H9 (cell line): ENCODE data around the gene ATP2B2. TPM values are rescaled to one million over a fixed set of nuclear protein-coding genes. Genes with fewer than 3 reads are reported as not detected.

Source experiments
- DNase-seq: peaks from one replicate; pipeline ENCODE4 v3.0.0-alpha.2; 2017
- H2AFZ ChIP-seq: one replicate; pipeline ENCODE4 v1.6.1; 2013; ENCODE audit warnings: mild to moderate bottlenecking, low read length, control low read depth, moderate library complexity
- H2AK5ac ChIP-seq: 2 replicates; pipeline ENCODE4 v1.6.1; 2013; ENCODE audit warnings: low read length, control low read depth, mixed read lengths; ENCODE audit not compliant: insufficient read length
- H2BK120ac ChIP-seq: one replicate; pipeline ENCODE4 v1.6.1; 2013; ENCODE audit warnings: low read depth, mild to moderate bottlenecking, low read length, control low read depth, inconsistent platforms; ENCODE audit not compliant: poor library complexity, severe bottlenecking
- H2BK12ac ChIP-seq: 2 replicates; pipeline ENCODE4 v1.6.1; 2013; ENCODE audit warnings: low read length, control low read depth, mixed read lengths, low read depth; ENCODE audit not compliant: insufficient read length
- H2BK15ac ChIP-seq: 2 replicates; pipeline ENCODE4 v1.6.1; 2013; ENCODE audit warnings: low read depth, low read length, control low read depth
- H2BK20ac ChIP-seq: one replicate; pipeline ENCODE4 v1.6.1; 2013; ENCODE audit warnings: low read depth, mild to moderate bottlenecking, low read length, control low read depth, inconsistent platforms; ENCODE audit not compliant: poor library complexity, severe bottlenecking
- H2BK5ac ChIP-seq: 2 replicates; pipeline ENCODE4 v1.6.1; 2013; ENCODE audit warnings: low read length, control low read depth, mixed read lengths; ENCODE audit not compliant: insufficient read length
- H3K14ac ChIP-seq: 2 replicates; pipeline ENCODE4 v1.6.1; 2013; ENCODE audit warnings: low read length, control low read depth; ENCODE audit not compliant: insufficient read depth
- H3K18ac ChIP-seq: 2 replicates; pipeline ENCODE4 v1.6.1; 2013; ENCODE audit warnings: low read depth, mild to moderate bottlenecking, mixed read lengths, low read length, control low read depth; ENCODE audit not compliant: insufficient read length
- H3K23ac ChIP-seq: 2 replicates; pipeline ENCODE4 v1.6.1; 2013; ENCODE audit warnings: low read length, control low read depth, mixed read lengths, low read depth; ENCODE audit not compliant: insufficient read length
- H3K23me2 ChIP-seq: 2 replicates; pipeline ENCODE4 v1.6.1; 2013; ENCODE audit warnings: low read depth, mild to moderate bottlenecking, mixed read lengths, low read length, control low read depth; ENCODE audit not compliant: insufficient read length, poor library complexity, severe bottlenecking
- H3K27ac ChIP-seq: 2 replicates; pipeline ENCODE4 v1.5.1; 2013; ENCODE audit warnings: low read length, control low read depth, mixed read lengths, low read depth; ENCODE audit not compliant: insufficient read length
- H3K27me3 ChIP-seq: 2 replicates; pipeline ENCODE4 v1.6.1; 2013; ENCODE audit warnings: low read length, control low read depth, inconsistent platforms; ENCODE audit not compliant: insufficient read depth
- H3K4ac ChIP-seq: 2 replicates; pipeline ENCODE4 v1.6.1; 2013; ENCODE audit warnings: low read depth, mild to moderate bottlenecking, control low read depth, inconsistent platforms, low read length, moderate library complexity
- H3K4me1 ChIP-seq: 2 replicates; pipeline ENCODE4 v1.6.1; 2013; ENCODE audit warnings: low read length, control low read depth, inconsistent platforms; ENCODE audit not compliant: insufficient read depth
- H3K4me2 ChIP-seq: 2 replicates; pipeline ENCODE4 v1.6.1; 2013; ENCODE audit warnings: low read length, control low read depth, mixed read lengths; ENCODE audit not compliant: insufficient read length, insufficient read depth
- H3K56ac ChIP-seq: 2 replicates; pipeline ENCODE4 v1.6.1; 2013; ENCODE audit warnings: low read depth, mild to moderate bottlenecking, mixed read lengths, low read length, control low read depth; ENCODE audit not compliant: insufficient read length
- H3K79me1 ChIP-seq: 2 replicates; pipeline ENCODE4 v1.6.1; 2013; ENCODE audit warnings: low read depth, mild to moderate bottlenecking, moderate library complexity, low read length, control low read depth, inconsistent platforms; ENCODE audit not compliant: insufficient read depth, poor library complexity, severe bottlenecking
- H3K79me2 ChIP-seq: 2 replicates; pipeline ENCODE4 v1.6.1; 2013; ENCODE audit warnings: low read length, control low read depth, inconsistent platforms; ENCODE audit not compliant: insufficient read depth
- H3K9ac ChIP-seq: 2 replicates; pipeline ENCODE4 v1.6.1; 2013; ENCODE audit warnings: low read length, control low read depth, mixed read lengths; ENCODE audit not compliant: insufficient read length; ENCODE audit errors: extremely low read depth
- H3K9me3 ChIP-seq: one replicate; pipeline ENCODE4 v1.6.1; 2013; ENCODE audit warnings: low read depth, low read length, inconsistent platforms; ENCODE audit not compliant: control insufficient read depth
- H3T11ph ChIP-seq: one replicate; pipeline ENCODE4 v1.6.1; 2013; ENCODE audit warnings: mild to moderate bottlenecking, low read length, control low read depth, inconsistent platforms
- H4K20me1 ChIP-seq: one replicate; pipeline ENCODE4 v1.6.1; 2013; ENCODE audit not compliant: control insufficient read depth, insufficient read length, insufficient read depth
- H4K5ac ChIP-seq: 2 replicates; pipeline ENCODE4 v1.6.1; 2013; ENCODE audit warnings: low read depth, mild to moderate bottlenecking, mixed read lengths, low read length, control low read depth; ENCODE audit not compliant: insufficient read length
- H4K8ac ChIP-seq: replicated peaks from 2 replicates; pipeline ENCODE4 v1.6.1; 2013; ENCODE audit warnings: low read length, control low read depth, mixed read lengths, low read depth; ENCODE audit not compliant: insufficient read length
- H4K91ac ChIP-seq: 2 replicates; pipeline ENCODE4 v1.6.1; 2013; ENCODE audit warnings: low read depth, mild to moderate bottlenecking, moderate library complexity, mixed read lengths, low read length, control low read depth; ENCODE audit not compliant: insufficient read length
- H3K27ac Mint-ChIP-seq, 3 experiments: 2 replicates in 2 of 3; 3 replicates in 1 of 3; pipeline ENCODE4 v1.8.0; 2020 to 2021; ENCODE audit warnings: mixed read lengths in 3 of 3, mild to moderate bottlenecking in 1 of 3, moderate library complexity in 1 of 3
- H3K27me3 Mint-ChIP-seq: 2 replicates; pipeline ENCODE4 v1.8.0; 2021; ENCODE audit warnings: low read depth, mild to moderate bottlenecking, moderate library complexity, mixed read lengths
- H3K36me3 Mint-ChIP-seq, 3 experiments: 2 replicates in 2 of 3; 3 replicates in 1 of 3; pipeline ENCODE4 v1.8.0; 2020 to 2021; ENCODE audit warnings: low read depth in 3 of 3, mixed read lengths in 3 of 3; ENCODE audit not compliant: insufficient read depth in 1 of 3
- H3K4me1 Mint-ChIP-seq, 2 experiments: 2 replicates each; pipeline ENCODE4 v1.8.0; 2020; ENCODE audit warnings: mixed read lengths in 2 of 2
- H3K4me3 Mint-ChIP-seq, 2 experiments: 2 replicates in 1 of 2; 3 replicates in 1 of 2; pipeline ENCODE4 v1.8.0; 2020 to 2021; ENCODE audit warnings: mild to moderate bottlenecking in 2 of 2, mixed read lengths in 2 of 2, moderate library complexity in 1 of 2
- H3K9me3 Mint-ChIP-seq, 2 experiments: 2 replicates in 1 of 2; 3 replicates in 1 of 2; pipeline ENCODE4 v1.8.0; 2020; ENCODE audit warnings: mild to moderate bottlenecking in 2 of 2, mixed read lengths in 2 of 2, moderate library complexity in 1 of 2
- CTCF ChIP-seq: fragments of 200-600 bp; sonication (generic); conservative IDR thresholded peaks from 3 replicates; pipeline ENCODE4 v1.8.0; 2021; ENCODE audit warnings: antibody characterized with exemption, mild to moderate bottlenecking
- WGBS: extraction: QIAGEN DNeasy Blood & Tissue Kit; methylation state at CpG from one replicate; pipeline ENCODE4 v1.1.7; 2013; ENCODE audit warnings: missing lambda C conversion rate, low lambda C conversion rate, mixed read lengths; ENCODE audit not compliant: insufficient read length; ENCODE audit errors: extremely low coverage; 5-methylcytosine and 5-hydroxymethylcytosine counted together
- total RNA-seq: library from RNA; stranded (reverse); gene quantifications from 2 replicates; pipeline ENCODE4 v1.2.1, GENCODE V29; 2021

The ATP2B2 gene
- total RNA-seq, 1 experiment from 2014 or later, result 0.33 TPM

- Histone ChIP-seq H3K9me3 (no peaks in the 10 kb centered on the region), H3K27me3 (no peaks in the 10 kb centered on the region), H4K20me1 (no peaks in the 10 kb centered on the region), H3K4me1 (0 out of 2 replicates have a peak, but pooled peaks cover 1% of the 10 kb centered on the region), H2BK12ac (no peak overlapping the region), H3K79me1 (no peaks in the 10 kb centered on the region), H4K91ac (no peak overlapping the region), H2AK5ac (no peak overlapping the region), H2BK120ac (no peak overlapping the region), H3K79me2 (no peaks in the 10 kb centered on the region), H4K8ac (no peak overlapping the region), H4K5ac (no peak overlapping the region), H3K14ac (no peak overlapping the region), H3K56ac (no peak overlapping the region), H3K9ac (no peak overlapping the region), H2BK15ac (no peak overlapping the region), H2BK5ac (no peak overlapping the region), H3K27ac (no peak overlapping the region), H3K18ac (no peak overlapping the region), H3K23ac (no peak overlapping the region), H2AFZ (no peak overlapping the region), H3K4ac (no peak overlapping the region), H3K4me2 (no peak overlapping the region), H3K23me2 (no peaks in the 10 kb centered on the region), H3T11ph (no peak overlapping the region), H2BK20ac (no peak overlapping the region)
- no CpG with 5 or more reads among the region's 9 CpGs for WGBS
- H3K27ac Mint-ChIP-seq, result peak overlapping the region in 2 of 3 experiments; percentile 9 to 86; a peak in 2 of 7 replicates
- no peaks in the 10 kb centered on the region for H3K9me3 Mint-ChIP-seq
- no peak for TF ChIP-seq CTCF
- H3K27me3 Mint-ChIP-seq, result no peaks in the 10 kb centered on the region
- H3K4me1 Mint-ChIP-seq, result peaks cover 19% of the 10 kb centered on the region in 2 experiments
- no peak overlapping the region for H3K4me3 Mint-ChIP-seq
- no peak for DNase-seq
- peaks cover 5 to 39% (median 12%) of the 10 kb centered on the region in 3 experiments; a peak in 6 of 7 replicates for H3K36me3 Mint-ChIP-seq
Observed at GRCh38 chr3:10289787-10290355, 215.5 kb downstream of the ATP2B2 start.
